Measurements from ENCODE around the gene U2AF1. TPM values are rescaled to one million over a fixed set of nuclear protein-coding genes. Genes with fewer than 3 reads are reported as not detected.
"Not testable (repeated sequence)": the region's sequence is repeated elsewhere in the genome, so short reads cannot be mapped to it uniquely, and the experiment has no call there.

Gene U2AF1
- total and polyA plus RNA-seq, 9 donors: 10.2 to 68.6 (median 44.8) TPM

GRCh38 chr21:43090947-43091346 is 16.4 kb downstream of the U2AF1 start:
- WGBS (ENCODE audit: insufficient coverage): no CpG with 5 or more reads among the region's 3 CpGs
- not testable (repeated sequence) for H3K9me3 ChIP-seq (replicated peaks; ENCODE audit: control insufficient read depth, low read depth, low read length); H3K36me3 ChIP-seq (ENCODE audit: control insufficient read depth, insufficient read depth, low read length); H3K4me3 ChIP-seq (ENCODE audit: low read length); H3K27ac ChIP-seq (ENCODE audit: low read length); DNase-seq; H3K4me1 ChIP-seq (ENCODE audit: control insufficient read depth, insufficient read depth, low read length); H3K27me3 ChIP-seq (ENCODE audit: control insufficient read depth, insufficient read depth, low read length)

- no CpG with 5 or more reads among the region's 17 CpGs for WGBS (ENCODE audit: insufficient coverage)
- DNase-seq; H3K36me3 ChIP-seq (ENCODE audit: control insufficient read depth, insufficient read depth, low read length); H3K9me3 ChIP-seq (replicated peaks; ENCODE audit: control insufficient read depth, low read depth, low read length); H3K4me1 ChIP-seq (ENCODE audit: control insufficient read depth, insufficient read depth, low read length); H3K27ac ChIP-seq (ENCODE audit: low read length); H3K27me3 ChIP-seq (ENCODE audit: control insufficient read depth, insufficient read depth, low read length); H3K4me3 ChIP-seq (ENCODE audit: low read length): not testable (repeated sequence)
These were observed 17.9 kb downstream of the U2AF1 start for GRCh38 chr21:43089463-43089862.

DNA sequence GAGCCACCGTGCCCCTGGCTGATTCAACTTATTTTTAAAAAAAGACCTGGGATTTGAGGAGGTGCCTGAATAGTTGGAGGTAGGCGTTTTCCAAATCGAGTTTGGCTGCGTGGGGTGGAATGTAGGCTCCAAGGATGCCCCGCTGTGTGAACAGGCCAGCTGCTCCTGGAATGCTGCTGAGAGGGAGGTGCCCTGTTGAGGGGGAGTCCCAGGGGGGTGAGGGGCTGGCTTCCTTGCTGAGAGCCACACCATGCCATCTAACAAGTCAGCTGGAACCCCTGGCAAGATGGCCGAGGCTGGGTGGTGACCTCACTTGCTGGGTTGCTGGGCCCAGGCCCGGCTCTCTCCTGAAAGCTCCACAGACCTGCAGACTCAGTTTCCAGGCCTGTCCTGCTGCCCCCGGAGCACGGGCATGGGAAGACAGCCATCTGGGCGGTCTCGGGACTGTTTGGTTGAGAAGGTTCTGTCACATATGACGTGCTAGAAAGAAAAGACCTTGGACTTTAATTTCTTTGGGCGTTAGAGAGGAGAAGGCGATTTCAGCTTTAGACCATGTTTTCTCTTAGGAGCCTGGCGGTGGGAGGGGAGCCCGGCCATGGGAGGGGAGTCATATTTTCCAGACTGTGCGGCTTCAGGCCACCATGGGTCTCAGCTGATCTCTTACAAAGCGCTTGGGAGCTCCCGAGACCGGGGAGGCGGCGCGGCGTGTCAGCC is 24.6 kb downstream of the U2AF1 start:
- H3K27ac ChIP-seq (ENCODE audit: low read length); H3K9me3 ChIP-seq (replicated peaks; ENCODE audit: control insufficient read depth, low read depth, low read length); H3K4me3 ChIP-seq (ENCODE audit: low read length); H3K4me1 ChIP-seq (ENCODE audit: control insufficient read depth, insufficient read depth, low read length); DNase-seq; H3K27me3 ChIP-seq (ENCODE audit: control insufficient read depth, insufficient read depth, low read length); H3K36me3 ChIP-seq (ENCODE audit: control insufficient read depth, insufficient read depth, low read length): not testable (repeated sequence)
- no CpG with 5 or more reads among the region's 24 CpGs for WGBS (ENCODE audit: insufficient coverage)

DNA sequence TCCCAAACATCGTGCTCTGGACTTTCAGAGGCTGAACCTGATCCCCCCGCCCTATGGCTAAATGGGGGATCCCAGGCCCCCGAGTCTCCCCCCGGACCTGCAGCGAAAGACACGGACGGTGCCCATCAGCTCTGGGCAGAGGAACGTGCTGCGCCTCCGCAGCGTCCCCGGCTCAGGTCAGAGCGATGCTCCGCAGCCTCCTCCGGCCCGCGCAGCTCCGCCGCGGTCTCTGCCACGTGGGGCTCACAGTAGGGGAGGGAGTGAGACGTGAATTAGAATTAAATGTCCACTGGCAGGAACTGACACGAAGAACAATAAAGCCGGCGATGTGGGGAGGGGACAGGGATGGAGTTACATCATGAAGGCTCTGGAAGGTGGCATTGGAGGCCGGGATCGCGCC is 30.7 kb downstream of the U2AF1 start:
- H3K36me3 ChIP-seq (ENCODE audit: control insufficient read depth, insufficient read depth, low read length); DNase-seq; H3K4me1 ChIP-seq (ENCODE audit: control insufficient read depth, insufficient read depth, low read length); H3K27me3 ChIP-seq (ENCODE audit: control insufficient read depth, insufficient read depth, low read length); H3K4me3 ChIP-seq (ENCODE audit: low read length); H3K27ac ChIP-seq (ENCODE audit: low read length); H3K9me3 ChIP-seq (replicated peaks; ENCODE audit: control insufficient read depth, low read depth, low read length): not testable (repeated sequence)
- WGBS (ENCODE audit: insufficient coverage): no CpG with 5 or more reads among the region's 28 CpGs

- not testable (repeated sequence) for H3K4me1 ChIP-seq (ENCODE audit: control insufficient read depth, insufficient read depth, low read length); H3K36me3 ChIP-seq (ENCODE audit: control insufficient read depth, insufficient read depth, low read length); H3K27ac ChIP-seq (ENCODE audit: low read length); H3K9me3 ChIP-seq (replicated peaks; ENCODE audit: control insufficient read depth, low read depth, low read length); H3K4me3 ChIP-seq (ENCODE audit: low read length); DNase-seq; H3K27me3 ChIP-seq (ENCODE audit: control insufficient read depth, insufficient read depth, low read length)
- WGBS (ENCODE audit: insufficient coverage): no CpG with 5 or more reads among the region's 77 CpGs
These were observed 31.2 kb downstream of the U2AF1 start for GRCh38 chr21:43076023-43076637.

GRCh38 chr21:43075170-43076022 is 32.0 kb downstream of the U2AF1 start, which contains the start of gene CBS:
Gene CBS (minus strand): TSS chr21:43075835. CDS start chr21:43072193, 3,642 bp downstream.
- no CpG with 5 or more reads among the region's 84 CpGs for WGBS (ENCODE audit: insufficient coverage)
- H3K27ac ChIP-seq (ENCODE audit: low read length); H3K9me3 ChIP-seq (replicated peaks; ENCODE audit: control insufficient read depth, low read depth, low read length); H3K27me3 ChIP-seq (ENCODE audit: control insufficient read depth, insufficient read depth, low read length); DNase-seq; H3K36me3 ChIP-seq (ENCODE audit: control insufficient read depth, insufficient read depth, low read length); H3K4me1 ChIP-seq (ENCODE audit: control insufficient read depth, insufficient read depth, low read length); H3K4me3 ChIP-seq (ENCODE audit: low read length): not testable (repeated sequence)

DNA sequence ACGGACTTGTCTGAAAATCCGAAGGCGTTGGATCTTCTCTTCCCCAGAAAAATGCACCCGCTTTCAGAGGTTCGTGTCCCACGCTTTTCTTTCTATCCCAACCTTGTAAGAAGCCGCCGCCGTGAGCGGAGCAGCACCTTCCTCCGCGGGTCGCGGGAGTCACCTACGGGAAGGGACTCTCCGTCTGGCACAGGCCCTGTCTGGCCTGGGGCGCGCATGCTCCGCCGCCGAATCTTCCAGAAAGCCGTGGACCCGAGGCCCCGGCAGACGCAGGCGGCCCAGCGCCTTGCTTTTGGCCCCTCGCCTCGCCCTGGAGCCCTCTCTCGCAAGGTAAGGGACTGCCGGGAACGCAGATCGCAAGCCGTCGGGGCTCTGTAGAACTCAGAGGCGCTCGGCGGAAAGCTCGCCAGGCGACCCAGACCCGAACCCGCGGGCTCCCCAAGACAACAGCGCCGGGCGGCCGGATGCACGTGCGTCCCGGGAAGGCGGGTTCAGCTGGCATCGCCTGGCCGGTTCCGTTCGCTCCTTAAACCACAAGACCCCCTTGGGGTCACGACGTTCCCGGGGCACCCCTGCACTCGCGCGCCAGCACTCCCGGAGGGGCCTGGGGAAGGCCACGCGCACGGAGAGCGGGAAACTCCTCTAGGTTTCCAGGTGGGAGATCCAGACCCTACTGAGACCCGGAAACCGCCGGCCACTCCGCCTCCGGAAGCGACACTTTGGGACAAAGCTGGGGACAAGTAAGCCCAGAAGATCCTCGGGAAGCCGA is 32.8 kb downstream of the U2AF1 start:
- not testable (repeated sequence) for H3K27ac ChIP-seq (ENCODE audit: low read length); DNase-seq; H3K4me3 ChIP-seq (ENCODE audit: low read length); H3K4me1 ChIP-seq (ENCODE audit: control insufficient read depth, insufficient read depth, low read length); H3K36me3 ChIP-seq (ENCODE audit: control insufficient read depth, insufficient read depth, low read length); H3K27me3 ChIP-seq (ENCODE audit: control insufficient read depth, insufficient read depth, low read length); H3K9me3 ChIP-seq (replicated peaks; ENCODE audit: control insufficient read depth, low read depth, low read length)
- WGBS (ENCODE audit: insufficient coverage): no CpG with 5 or more reads among the region's 74 CpGs

DNA sequence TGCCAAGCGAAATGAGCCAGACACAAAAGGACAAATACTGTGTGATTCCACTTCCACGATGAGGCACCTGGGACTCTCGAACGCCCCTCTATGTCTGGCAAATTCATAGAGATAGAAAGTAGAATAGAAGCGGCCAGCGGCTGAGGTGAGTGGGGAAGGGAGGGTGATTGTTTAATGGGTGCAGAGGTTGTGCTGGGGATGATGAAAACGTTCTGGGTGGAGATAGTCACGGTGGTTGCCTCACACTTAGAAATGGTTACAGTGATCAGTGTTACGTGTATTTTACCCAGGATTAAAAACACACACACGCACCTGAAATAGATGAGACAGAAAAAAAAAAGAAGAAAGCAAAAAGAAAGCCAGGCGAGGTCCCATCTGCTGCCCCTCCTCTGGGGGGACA is 34.6 kb downstream of the U2AF1 start:
- not testable (repeated sequence) for H3K36me3 ChIP-seq (ENCODE audit: control insufficient read depth, insufficient read depth, low read length); DNase-seq; H3K9me3 ChIP-seq (replicated peaks; ENCODE audit: control insufficient read depth, low read depth, low read length); H3K27ac ChIP-seq (ENCODE audit: low read length); H3K4me3 ChIP-seq (ENCODE audit: low read length); H3K27me3 ChIP-seq (ENCODE audit: control insufficient read depth, insufficient read depth, low read length); H3K4me1 ChIP-seq (ENCODE audit: control insufficient read depth, insufficient read depth, low read length)
- no CpG with 5 or more reads among the region's 11 CpGs for WGBS (ENCODE audit: insufficient coverage)

DNA sequence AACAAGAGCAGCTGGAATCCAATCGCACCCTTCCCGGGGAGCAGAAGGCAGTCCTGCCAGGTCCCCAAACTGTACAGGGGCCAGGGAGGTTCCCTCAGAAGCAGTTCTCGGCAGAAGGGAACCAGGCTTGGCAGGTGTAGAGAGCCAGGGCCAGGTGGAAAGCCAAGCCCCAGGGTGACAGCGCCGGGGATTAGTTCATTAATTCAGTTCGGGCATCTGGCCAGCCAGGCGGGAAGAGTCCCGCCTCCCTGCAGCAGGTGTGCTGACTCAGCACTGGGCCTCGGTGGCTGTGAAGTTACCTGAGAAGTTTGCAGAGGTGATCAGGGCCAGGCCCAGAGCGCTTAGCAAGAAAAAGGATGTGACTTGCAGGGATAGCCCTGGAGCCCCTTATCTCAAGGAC is 37.7 kb downstream of the U2AF1 start:
- not testable (repeated sequence) for H3K27ac ChIP-seq (ENCODE audit: low read length)

DNA sequence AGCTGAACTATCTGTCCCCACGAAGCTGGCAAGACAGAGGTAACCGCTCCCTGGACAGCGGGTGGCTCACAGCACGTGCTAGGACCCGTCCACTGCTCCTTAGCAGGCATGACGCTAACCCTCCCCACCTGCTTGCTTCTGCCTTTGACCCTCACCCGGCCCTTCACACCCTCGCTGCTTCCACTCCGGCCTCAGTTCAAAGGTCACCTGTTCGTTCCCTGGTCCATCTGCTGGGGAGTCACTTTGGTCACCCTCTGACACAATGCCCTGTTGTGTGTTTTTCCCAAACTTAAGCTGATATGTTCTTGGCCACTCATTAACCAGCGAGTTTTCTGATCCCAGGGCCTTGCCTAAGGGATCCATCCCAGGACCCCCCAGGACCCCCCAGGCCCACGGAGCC is 39.3 kb downstream of the U2AF1 start:
- not testable (repeated sequence) for DNase-seq; H3K4me3 ChIP-seq (ENCODE audit: low read length); H3K36me3 ChIP-seq (ENCODE audit: control insufficient read depth, insufficient read depth, low read length); H3K9me3 ChIP-seq (replicated peaks; ENCODE audit: control insufficient read depth, low read depth, low read length); H3K27me3 ChIP-seq (ENCODE audit: control insufficient read depth, insufficient read depth, low read length); H3K4me1 ChIP-seq (ENCODE audit: control insufficient read depth, insufficient read depth, low read length); H3K27ac ChIP-seq (ENCODE audit: low read length)
- no CpG with 5 or more reads among the region's 12 CpGs for WGBS (ENCODE audit: insufficient coverage)

More for the DNA sequence above, 37.7 kb downstream of the U2AF1 start:
- DNase-seq; H3K4me1 ChIP-seq (ENCODE audit: control insufficient read depth, insufficient read depth, low read length); H3K27me3 ChIP-seq (ENCODE audit: control insufficient read depth, insufficient read depth, low read length); H3K9me3 ChIP-seq (replicated peaks; ENCODE audit: control insufficient read depth, low read depth, low read length); H3K4me3 ChIP-seq (ENCODE audit: low read length); H3K36me3 ChIP-seq (ENCODE audit: control insufficient read depth, insufficient read depth, low read length): not testable (repeated sequence)
- WGBS (ENCODE audit: insufficient coverage): no CpG with 5 or more reads among the region's 10 CpGs
